Heart right ventricle (tissue), 16 donors: ENCODE measurements around the gene BZW1. TPM values are rescaled to one million over a fixed set of nuclear protein-coding genes. Genes with fewer than 3 reads are reported as not detected.

Experiments
- ATAC-seq, 8 donors: fragments of 200-7000 bp; cut with Tn5 transposase; one replicate each; pipeline ENCODE4 v1.9.1; 2020; ENCODE audit warnings: mild to moderate bottlenecking in 8 of 8, moderate library complexity in 8 of 8, moderate number of reproducible peaks in 1 of 8
- DNase-seq, 2 donors: peaks; one replicate each; pipeline ENCODE4 v3.0.0-alpha.2; 2020
- H3K27ac ChIP-seq, 10 donors: fragments of 200-600 bp; sonication (generic) in 2 of 10; one replicate each; pipeline versions ENCODE4 v1.5.0 to v1.8.0; 2020 to 2022; ENCODE audit warnings: mild to moderate bottlenecking in 3 of 10
- H3K27me3 ChIP-seq, 7 donors: fragments of 200-600 bp; one replicate each; pipeline ENCODE4 v1.8.0; 2021 to 2022; ENCODE audit warnings: mild to moderate bottlenecking in 2 of 7
- H3K36me3 ChIP-seq, 9 donors: fragments of 200-600 bp; sonication (generic) in 1 of 9; one replicate each; pipeline versions ENCODE4 v1.5.0 to v1.8.0; 2020 to 2022; ENCODE audit warnings: mild to moderate bottlenecking in 2 of 9
- H3K4me1 ChIP-seq, 9 donors: fragments of 200-600 bp; sonication (generic) in 1 of 9; one replicate each; pipeline versions ENCODE4 v1.5.0 to v1.8.0; 2020 to 2022; ENCODE audit warnings: mild to moderate bottlenecking in 4 of 9
- H3K4me3 ChIP-seq, 10 donors: fragments of 200-600 bp; sonication (generic) in 2 of 10; one replicate each; pipeline versions ENCODE4 v1.5.0 to v1.8.0; 2020 to 2022; ENCODE audit warnings: mild to moderate bottlenecking in 7 of 10, moderate library complexity in 2 of 10
- H3K9me3 ChIP-seq, 11 donors: fragments of 200-600 bp in 10 of 11; sonication (generic) in 2 of 11; one replicate each; pipeline versions ENCODE4 v1.5.0 to v1.8.0; 2013 to 2022; ENCODE audit warnings: mild to moderate bottlenecking in 2 of 11, control low read depth in 1 of 11, moderate library complexity in 1 of 11
- CTCF ChIP-seq, 9 donors: fragments of 200-600 bp; sonication (generic) in 2 of 9; IDR thresholded peaks; one replicate each; pipeline versions ENCODE4 v1.5.0 to v1.8.0; 2021 to 2022; ENCODE audit warnings: antibody characterized with exemption in 9 of 9, mild to moderate bottlenecking in 5 of 9, moderate library complexity in 1 of 9
- WGBS, 2 donors: extraction: QIAGEN DNeasy Blood & Tissue Kit; methylation state at CpG; one replicate each; pipeline ENCODE4 v1.1.7; 2013; ENCODE audit warnings: inconsistent platforms in 1 of 2; 5-methylcytosine and 5-hydroxymethylcytosine counted together
- intact Hi-C, 10 donors: fragments of 100-400 bp; cut with DNase I; formaldehyde crosslinking; loops; one replicate each; pipeline versions ENCODE4 v1.11.1 to v1.14.2; 2022
- polyA plus RNA-seq, 2 donors: library from polyadenylated mRNA; stranded (reverse); fragments of 200-250 nt; gene quantifications; one replicate each; pipeline ENCODE4 v1.2.3, GENCODE V29; 2013
- total RNA-seq, 10 donors: library from RNA; stranded (reverse); fragmentation: NEBNext Ultra II Directional in 3 of 10; extraction: Animal tissue kit (Norgen Biotek cat#: 25700) in 3 of 10; gene quantifications; one replicate each; pipeline versions ENCODE4 v1.2.1 to v1.2.4, GENCODE V29; 2021 to 2023
- donor health status: Arrhythmogenic right ventricular cardiomyopathy.
- donor health status: ischemic (EF 13 %, LVEDD 7.1; RV severe dilation, severe dysfunction).
- donor health status: healthy with polysubstance abuse.
- donor health status: DM: no; HTN: yes; CAD: no.
- donor health status: DM: no; HTN: no; CAD: no.
- donor health status: ischemic (EF 25% LVEDD 6.9; RV normal size, moderate dysfunction).
- donor health status: ischemic (EF 25% LVEDD 5.7; RV mildly dilated, moderate dysfunction).
- donor health status: healthy.
- donor health status: DM: yes; HTN: yes; CAD: no.
- donor health status: Ischemic cardiomyopathy.
- donor health status: ischemic (EF 35%, LVEDD 5.7; RV mildly dilated, moderate dysfunction).
- donor health status: nonischemic (EF 11% LVEDD 7.7; RV severe dilation, severe dysfunction).
- donor health status: DM: yes; HTN: yes; CAD: no.
- donor health status: PGD.
- donor health status: ischemic (EF 29% LVEDD 5.4; RV normal size, mild dysfunction).
- donor health status: nonischemic (EF 23%, LVEDD 6.1; RV moderate dilation, normal function).

The BZW1 gene
- total and polyA plus RNA-seq, 12 donors = 15.4 to 133 (median 77.0) TPM

DNA sequence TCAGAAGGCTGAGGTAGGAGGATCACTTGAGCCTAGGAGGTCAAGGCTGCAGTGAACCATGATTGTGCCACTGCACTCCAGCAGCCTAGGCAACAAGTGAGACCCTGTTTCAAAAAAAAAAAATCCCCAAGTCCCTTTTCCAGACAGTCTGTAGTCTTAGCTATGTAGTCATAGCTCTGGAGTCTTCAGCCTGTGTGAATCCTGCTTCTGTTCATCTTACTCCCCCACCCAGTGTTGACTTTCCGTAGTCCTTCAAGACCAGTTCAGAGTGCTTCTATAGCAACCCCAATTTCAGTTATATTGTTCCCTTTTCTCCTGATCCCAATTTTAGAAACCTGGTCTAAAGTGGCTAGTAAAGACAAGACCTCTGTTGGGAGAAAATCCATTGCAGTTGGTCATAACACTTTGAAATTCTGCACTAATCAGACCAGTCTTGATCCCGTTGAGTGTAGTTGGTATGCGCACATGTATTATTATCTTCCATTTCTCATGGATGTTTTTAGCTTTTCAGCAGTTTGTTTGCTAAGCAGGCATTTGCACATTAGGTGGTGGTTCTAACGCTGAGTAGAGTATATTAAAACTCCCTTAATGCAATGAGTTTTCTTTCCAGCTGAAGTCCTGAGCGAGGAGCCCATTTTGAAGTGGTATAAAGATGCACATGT, 9.0 kb downstream of the BZW1 start:
- Histone ChIP-seq H3K27me3 (no peaks in the 10 kb centered on the region), H3K9me3 (no peaks in the 10 kb centered on the region), H3K4me1 (peaks cover 0 to 10% (median 0%) of the 10 kb centered on the region in 9 donors), H3K27ac (no peak overlapping the region), H3K36me3 (peaks cover 0 to 87% (median 66%) of the 10 kb centered on the region in 9 donors), H3K4me3 (no peak overlapping the region)
- no peak for TF ChIP-seq CTCF (IDR thresholded peaks at IDR 0.05)
- 93 to 94% methylated on average over 5 of the region's 5 CpGs for WGBS, 2 donors
- intact Hi-C loops = no loop called here
- DNase-seq = no peak
- no peak for ATAC-seq

- no peak for DNase-seq
- H3K4me1 ChIP-seq = peaks cover 0 to 10% (median under 1%) of the 10 kb centered on the region in 9 donors
- 90 to 92% methylated on average over 6 of the region's 6 CpGs for WGBS, 2 donors
- H3K27me3 ChIP-seq = no peaks in the 10 kb centered on the region
- ATAC-seq = no peak
- intact Hi-C loops = no loop called here
- H3K27ac ChIP-seq = no peak overlapping the region
- TF ChIP-seq CTCF (IDR thresholded peaks at IDR 0.05) = no peak
- peaks cover 0 to 77% (median 55%) of the 10 kb centered on the region in 9 donors for H3K36me3 ChIP-seq
- H3K9me3 ChIP-seq = no peaks in the 10 kb centered on the region
- H3K4me3 ChIP-seq = no peak overlapping the region
Measured at GRCh38 chr2:200821686-200822245, 10.1 kb downstream of the BZW1 start.

- WGBS, 2 donors = 84 to 85% methylated on average over 2 of the region's 2 CpGs
- intact Hi-C loops = no loop called here
- Histone ChIP-seq H3K27me3 (no peaks in the 10 kb centered on the region), H3K36me3 (peaks cover 0 to 44% (median 3%) of the 10 kb centered on the region in 9 donors), H3K4me1 (peaks cover 0 to 16% (median 0%) of the 10 kb centered on the region in 9 donors), H3K27ac (no peak overlapping the region), H3K9me3 (no peaks in the 10 kb centered on the region), H3K4me3 (no peak overlapping the region)
- ATAC-seq = no peak
- DNase-seq = no peak
- TF ChIP-seq CTCF (IDR thresholded peaks at IDR 0.05) = no peak
Measured at GRCh38 chr2:200828104-200828503, 16.4 kb downstream of the BZW1 start.

GRCh38 chr2:200828572-200829257, 17.0 kb downstream of the BZW1 start:
- no peak for TF ChIP-seq CTCF (IDR thresholded peaks at IDR 0.05)
- Histone ChIP-seq H3K4me3 (no peak overlapping the region), H3K9me3 (no peaks in the 10 kb centered on the region), H3K27me3 (no peaks in the 10 kb centered on the region), H3K36me3 (peaks cover 0 to 40% (median 3%) of the 10 kb centered on the region in 9 donors), H3K27ac (no peak overlapping the region), H3K4me1 (peaks cover 0 to 16% (median 0%) of the 10 kb centered on the region in 9 donors)
- intact Hi-C loops = no loop called here
- ATAC-seq (no peak), DNase-seq (no peak)
- 97 to 99% methylated on average over 9 of the region's 9 CpGs for WGBS, 2 donors
